Transverse colon (tissue), 4 donors: ENCODE measurements around the gene SFTPB. TPM values are rescaled to one million over a fixed set of nuclear protein-coding genes. Genes with fewer than 3 reads are reported as not detected.

ENCODE experiments used
- DNase-seq: peaks from one replicate; pipeline ENCODE4 v3.0.0-alpha.2; 2019
- H3K27ac ChIP-seq, 4 donors: fragments of 200-600 bp; sonication (generic); 2 replicates each; pipeline ENCODE4 v1.5.1; 2016 to 2018; ENCODE audit warnings: inconsistent platforms in 4 of 4
- H3K27me3 ChIP-seq: fragments of 200-600 bp; sonication (generic); 2 replicates; pipeline ENCODE4 v1.5.1; 2017; ENCODE audit warnings: inconsistent platforms
- H3K36me3 ChIP-seq, 4 donors: fragments of 200-600 bp; sonication (generic); 2 replicates each; pipeline ENCODE4 v1.5.1; 2017 to 2019; ENCODE audit warnings: inconsistent platforms in 4 of 4
- H3K4me1 ChIP-seq, 4 donors: fragments of 200-600 bp; sonication (generic); 2 replicates each; pipeline ENCODE4 v1.5.1; 2017 to 2020; ENCODE audit warnings: inconsistent platforms in 4 of 4
- H3K4me3 ChIP-seq, 4 donors: fragments of 200-600 bp; sonication (generic); 1 replicate in 1 of 4; 2 replicates in 3 of 4; pipeline versions ENCODE4 v1.5.1 to v1.6.1; 2017 to 2019; ENCODE audit warnings: inconsistent platforms in 4 of 4
- H3K9me3 ChIP-seq, 2 donors: fragments of 200-600 bp; sonication (generic); 2 replicates each; pipeline ENCODE4 v1.5.1; 2017 to 2019; ENCODE audit warnings: inconsistent platforms in 2 of 2
- CTCF ChIP-seq, 5 experiments: fragments of 200-600 bp in 3 of 5; fragments of 450-650 bp in 2 of 5; sonication (generic) in 3 of 5; IDR thresholded peaks; 1 replicate in 2 of 5; 2 replicates in 3 of 5; pipeline ENCODE4 v1.5.1; 2016 to 2017; ENCODE audit warnings: antibody characterized with exemption in 5 of 5, inconsistent platforms in 3 of 5, mild to moderate bottlenecking in 2 of 5, moderate library complexity in 1 of 5
- EP300 ChIP-seq: sonication (generic); formaldehyde crosslinking; IDR thresholded peaks from one replicate; pipeline ENCODE4 v1.6.1; 2017; ENCODE audit warnings: antibody characterized with exemption, low read depth
- POLR2A ChIP-seq: fragments of 450-650 bp; IDR thresholded peaks from one replicate; pipeline ENCODE4 v1.6.1; 2016; ENCODE audit warnings: antibody characterized with exemption, mild to moderate bottlenecking, moderate library complexity
- POLR2AphosphoS5 ChIP-seq, 3 donors: sonication (generic); formaldehyde crosslinking; IDR thresholded peaks; one replicate each; pipeline ENCODE4 v1.6.1; 2016; ENCODE audit warnings: antibody characterized with exemption in 3 of 3
- WGBS, 2 donors: methylation state at CpG; one replicate each; pipeline ENCODE4 v1.1.5; 2018; ENCODE audit warnings: low coverage in 1 of 2; 5-methylcytosine and 5-hydroxymethylcytosine counted together
- in situ Hi-C, 4 donors: fragments of 200-750 bp; cut with MboI; loops; one replicate each; pipeline versions ENCODE4 v1.15.0 to v1.15.1; 2017; ENCODE audit warnings: low sequenced_read_pairs in 3 of 4, low pct_ligation_motif_present in 1 of 4, low pct_unique_long_range_greater_than_20kb in 1 of 4
- intact Hi-C: fragments of 100-400 bp; cut with DNase I; formaldehyde crosslinking; loops from one replicate; pipeline ENCODE4 v1.15.1; 2023; ENCODE audit warnings: low total_unique reads
- total RNA-seq, 4 donors: library from RNA; depleted of rRNA; stranded (reverse); fragments of >200 nt; gene quantifications; one replicate each; pipeline ENCODE4 v1.1.0, GENCODE V29; 2016

The SFTPB gene
- total RNA-seq, 4 donors from 2014 or later, result not detected

DNA sequence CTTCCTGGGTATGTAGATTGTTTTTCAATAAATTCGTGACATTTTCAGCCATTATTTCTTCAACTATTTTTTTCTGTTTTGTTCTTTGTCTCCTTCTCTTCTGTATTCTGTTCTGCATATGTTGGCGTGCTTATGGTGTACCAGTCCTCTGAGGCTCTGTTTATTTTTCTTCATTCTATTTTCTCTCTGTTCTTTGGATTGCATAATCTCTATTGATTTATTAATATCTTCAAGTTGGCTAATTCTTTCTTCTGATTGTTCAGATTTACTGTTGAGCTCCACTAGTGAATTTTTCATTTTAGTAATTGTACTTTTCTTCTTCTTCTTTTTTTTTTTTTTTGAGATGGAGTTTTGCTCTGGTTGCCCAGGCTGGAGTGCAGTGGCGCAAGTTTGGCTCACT is 36.0 kb upstream of the SFTPB start:
- intact Hi-C loops (no loop called here), in situ Hi-C loops (no loop called here)
- Histone ChIP-seq H3K27me3 (no peaks in the 10 kb centered on the region), H3K27ac (peak overlapping the region in 1 of 4 donors; percentile 16), H3K4me3 (no peak overlapping the region), H3K36me3 (no peaks in the 10 kb centered on the region), H3K4me1 (peaks cover 0 to 28% (median 3%) of the 10 kb centered on the region in 4 donors), H3K9me3 (no peaks in the 10 kb centered on the region)
- WGBS, 2 donors, result 78 to 91% methylated on average over 2 to 3 of the region's 3 CpGs
- DNase-seq, result no peak
- TF ChIP-seq EP300, result no peak
- no peak for TF ChIP-seq POLR2AphosphoS5 (IDR thresholded peaks at IDR 0.05)
- no peak for TF ChIP-seq CTCF (IDR thresholded peaks at IDR 0.05)
- TF ChIP-seq POLR2A, result no peak

DNA sequence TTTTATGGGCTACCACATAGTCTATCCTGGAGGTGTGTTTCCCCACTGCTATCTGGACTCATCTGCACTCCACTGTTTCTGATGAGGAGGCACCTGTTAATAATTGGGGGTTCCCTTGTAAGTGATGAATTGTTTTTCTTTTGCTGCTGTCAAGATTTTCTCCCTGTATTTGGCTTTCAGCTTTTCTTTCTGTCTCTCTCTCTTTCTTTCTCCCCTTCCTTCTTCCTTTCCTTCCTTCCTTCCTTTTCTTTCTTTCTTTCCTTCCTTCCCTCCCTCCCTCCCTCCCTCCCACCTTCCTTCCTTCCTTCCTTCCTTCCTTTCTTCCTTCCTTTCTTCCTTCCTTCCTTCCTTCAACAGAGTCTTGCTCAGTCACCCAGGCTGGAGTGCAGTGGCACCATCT is 35.3 kb upstream of the SFTPB start:
- Histone ChIP-seq H3K36me3 (no peaks in the 10 kb centered on the region), H3K27ac (no peak overlapping the region), H3K27me3 (no peaks in the 10 kb centered on the region), H3K4me3 (no peak overlapping the region), H3K4me1 (peaks cover 0 to 24% (median 3%) of the 10 kb centered on the region in 4 donors), H3K9me3 (no peaks in the 10 kb centered on the region)
- intact Hi-C loops (no loop called here), in situ Hi-C loops (no loop called here)
- no peak for DNase-seq
- TF ChIP-seq POLR2AphosphoS5 (IDR thresholded peaks at IDR 0.05), result no peak
- TF ChIP-seq CTCF (IDR thresholded peaks at IDR 0.05), result no peak
- TF ChIP-seq EP300, result no peak
- no peak for TF ChIP-seq POLR2A

GRCh38 chr2:85702800-85703199 is 34.8 kb upstream of the SFTPB start:
- H3K36me3 ChIP-seq, result no peaks in the 10 kb centered on the region
- in situ Hi-C loops (no loop called here), intact Hi-C loops (no loop called here)
- TF ChIP-seq POLR2A (no peak), POLR2AphosphoS5 (IDR thresholded peaks at IDR 0.05) (no peak), EP300 (no peak), CTCF (IDR thresholded peaks at IDR 0.05) (no peak)
- H3K4me3 ChIP-seq, result no peak overlapping the region
- DNase-seq, result no peak
- 44 to 67% methylated on average over 1 to 4 of the region's 4 CpGs for WGBS, 2 donors
- H3K27ac ChIP-seq, result peak overlapping the region in 1 of 4 donors; percentile 13
- no peaks in the 10 kb centered on the region for H3K27me3 ChIP-seq
- H3K4me1 ChIP-seq, result peaks cover 0 to 19% (median 3%) of the 10 kb centered on the region in 4 donors
- H3K9me3 ChIP-seq, result no peaks in the 10 kb centered on the region

- Histone ChIP-seq H3K27me3 (no peaks in the 10 kb centered on the region), H3K9me3 (no peaks in the 10 kb centered on the region), H3K4me3 (no peak overlapping the region), H3K27ac (no peak overlapping the region), H3K4me1 (peaks cover 0 to 13% (median 2%) of the 10 kb centered on the region in 4 donors), H3K36me3 (no peaks in the 10 kb centered on the region)
- intact Hi-C loops, result no loop called here
- in situ Hi-C loops, result no loop called here
- TF ChIP-seq CTCF (IDR thresholded peaks at IDR 0.05), result no peak
- no peak for TF ChIP-seq POLR2A
- TF ChIP-seq POLR2AphosphoS5 (IDR thresholded peaks at IDR 0.05), result no peak
- no peak for DNase-seq
Observed at GRCh38 chr2:85702172-85702571, 34.2 kb upstream of the SFTPB start.
